NCI-H1105 treated with DMSO at 0.1 percent for 48 hours (cell line): ENCODE measurements around the gene TMEM184B.

ENCODE experiments used
- DNase-seq: peaks from one replicate; lab custom pipeline; 2025; lab: John Stamatoyannopoulos, UW

TMEM184B gene

GRCh38 chr22:38272373-38273134, at the start of gene TMEM184B:
TMEM184B (minus strand) TSS chr22:38273010; CDS start chr22:38247961, 25,049 bp downstream.
- peak; percentile 57 for DNase-seq

GRCh38 chr22:38320605-38321402, 48.0 kb upstream of the TMEM184B start:
- no peak for DNase-seq

- DNase-seq, result no peak
Measured at GRCh38 chr22:38318792-38319773, 46.3 kb upstream of the TMEM184B start.

GRCh38 chr22:38317995-38318715, 45.3 kb upstream of the TMEM184B start:
- DNase-seq, result no peak

GRCh38 chr22:38317122-38317994, 44.5 kb upstream of the TMEM184B start, which contains the start of gene CSNK1E:
CSNK1E (minus strand) TSS chr22:38317433; CDS start chr22:38314157, 3,276 bp downstream.
- peak; percentile 17 for DNase-seq

- peak; percentile 29 for DNase-seq
Measured at GRCh38 chr22:38316364-38317121, 43.7 kb upstream of the TMEM184B start.

GRCh38 chr22:38315823-38316363, 43.1 kb upstream of the TMEM184B start:
- DNase-seq, result peak; percentile 29

- peak; percentile 20 for DNase-seq
Measured at GRCh38 chr22:38314933-38315822, 42.4 kb upstream of the TMEM184B start.

GRCh38 chr22:38314051-38314932, 41.5 kb upstream of the TMEM184B start:
- DNase-seq, result no peak

- DNase-seq, result no peak
Measured at GRCh38 chr22:38313384-38313955, 40.7 kb upstream of the TMEM184B start.

GRCh38 chr22:38312261-38312800, 39.5 kb upstream of the TMEM184B start:
- DNase-seq, result no peak

GRCh38 chr22:38311323-38311620, 38.5 kb upstream of the TMEM184B start:
- no peak for DNase-seq

GRCh38 chr22:38310518-38311322, 37.9 kb upstream of the TMEM184B start:
- no peak for DNase-seq

GRCh38 chr22:38309614-38310517, 37.1 kb upstream of the TMEM184B start:
- DNase-seq, result no peak
